GM18858 (cell line): ENCODE results near the gene RNU6-1.

Experiments used
- ATAC-seq: cut with Tn5 transposase; IDR thresholded peaks from one replicate; pipeline ENCODE4 v1.9.1; 2021; ENCODE audit not compliant: unreplicated experiment

The RNU6-1 gene

GRCh38 chr15:67822537-67823313, 17.1 kb downstream of the RNU6-1 start:
- ATAC-seq, result no peak

- ATAC-seq, result no peak
Measured at GRCh38 chr15:67821784-67822440, 17.9 kb downstream of the RNU6-1 start.

GRCh38 chr15:67820992-67821783, 18.7 kb downstream of the RNU6-1 start:
- ATAC-seq, result no peak

GRCh38 chr15:67820122-67820991, 19.5 kb downstream of the RNU6-1 start:
- ATAC-seq, result no peak

GRCh38 chr15:67819636-67820035, 20.2 kb downstream of the RNU6-1 start:
- no peak for ATAC-seq

- no peak for ATAC-seq
Measured at GRCh38 chr15:67818464-67818863, 21.4 kb downstream of the RNU6-1 start.

GRCh38 chr15:67816668-67817067, 23.2 kb downstream of the RNU6-1 start:
- no peak for ATAC-seq

- no peak for ATAC-seq
Measured at GRCh38 chr15:67815036-67815592, 24.7 kb downstream of the RNU6-1 start.

GRCh38 chr15:67813104-67813634, 26.7 kb downstream of the RNU6-1 start:
- ATAC-seq, result no peak

- no peak for ATAC-seq
Measured at GRCh38 chr15:67812241-67812644, 27.6 kb downstream of the RNU6-1 start.

- no peak for ATAC-seq
Measured at GRCh38 chr15:67809866-67810265, 30.0 kb downstream of the RNU6-1 start.

GRCh38 chr15:67809441-67809840, 30.4 kb downstream of the RNU6-1 start:
- no peak for ATAC-seq

GRCh38 chr15:67808821-67809220, 31.0 kb downstream of the RNU6-1 start:
- ATAC-seq, result no peak

- ATAC-seq, result no peak
Measured at GRCh38 chr15:67807836-67808235, 32.0 kb downstream of the RNU6-1 start.

- no peak for ATAC-seq
Measured at GRCh38 chr15:67807141-67807540, 32.7 kb downstream of the RNU6-1 start.

- no peak for ATAC-seq
Measured at GRCh38 chr15:67806536-67806935, 33.3 kb downstream of the RNU6-1 start.

- no peak for ATAC-seq
Measured at GRCh38 chr15:67805666-67806516, 34.0 kb downstream of the RNU6-1 start.

- no peak for ATAC-seq
Measured at GRCh38 chr15:67805008-67805665, 34.7 kb downstream of the RNU6-1 start.
